ENCODE measurements around the gene CCDC102B.
A peak's percentile ranks its signal among the peaks of the same experiment; 100 is the strongest.
"Not testable (repeated sequence)": the region's sequence is repeated elsewhere in the genome, so short reads cannot be mapped to it uniquely, and the experiment has no call there.

The CCDC102B gene

GRCh38 chr18:68830256-68831045, 32.6 kb downstream of the CCDC102B start:
- DNase-seq = no peak

DNA sequence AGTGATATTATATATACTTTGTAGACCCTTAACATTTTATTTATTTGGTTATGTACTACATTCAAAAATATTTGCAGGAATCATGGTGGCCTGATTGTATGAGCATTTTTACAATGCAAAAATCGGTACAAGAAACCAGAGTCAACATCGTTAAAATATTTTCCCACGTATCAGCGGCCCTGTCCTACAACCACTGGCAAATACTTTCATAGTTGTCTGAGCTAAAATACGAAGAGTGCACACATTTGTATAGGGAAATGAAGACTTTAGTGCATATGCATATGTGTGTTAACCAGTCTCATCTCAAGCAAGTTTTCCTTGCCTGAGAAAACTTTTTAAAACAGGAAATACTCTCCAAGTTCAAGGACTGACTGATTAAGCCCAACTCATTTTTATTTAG, 35.9 kb downstream of the CCDC102B start:
- DNase-seq = no peak

DNA sequence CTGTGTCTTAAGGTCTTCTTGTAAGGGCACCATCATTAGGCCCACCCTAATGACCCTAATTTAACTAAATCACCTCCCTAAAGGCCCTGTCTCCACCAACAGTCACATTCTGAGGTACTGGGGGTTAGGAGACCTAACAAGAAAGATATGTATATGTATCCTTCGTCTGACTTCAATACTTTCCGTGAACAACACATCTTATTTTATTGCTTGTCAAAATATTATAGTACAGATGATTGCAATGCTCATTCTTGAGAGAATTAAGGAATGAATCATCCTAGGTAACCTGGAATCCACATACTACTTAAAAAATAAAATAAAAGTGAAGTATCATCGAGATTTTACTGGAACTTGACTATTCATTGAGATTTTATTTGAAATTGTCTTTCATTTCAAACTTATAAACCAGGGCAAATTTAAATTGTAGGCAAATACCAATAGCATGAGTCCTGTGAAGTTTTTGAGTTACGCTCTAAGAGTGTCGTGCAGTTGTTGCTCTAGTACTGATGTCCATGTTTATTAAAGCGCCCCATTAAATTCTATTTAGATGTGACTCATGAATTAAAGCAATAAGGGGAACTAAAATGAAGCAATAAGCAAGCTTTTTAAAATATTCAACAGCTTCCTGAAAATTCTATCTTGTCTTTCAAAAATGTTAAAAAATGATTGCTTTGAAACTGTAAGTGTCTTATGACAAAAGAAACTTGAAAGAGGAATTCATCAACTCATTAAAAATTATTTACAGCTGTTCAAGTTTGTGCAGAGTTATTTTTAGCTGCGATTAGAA, 40.0 kb downstream of the CCDC102B start:
- DNase-seq = no peak

GRCh38 chr18:68839701-68840100, 41.8 kb downstream of the CCDC102B start:
- no peak for DNase-seq

DNA sequence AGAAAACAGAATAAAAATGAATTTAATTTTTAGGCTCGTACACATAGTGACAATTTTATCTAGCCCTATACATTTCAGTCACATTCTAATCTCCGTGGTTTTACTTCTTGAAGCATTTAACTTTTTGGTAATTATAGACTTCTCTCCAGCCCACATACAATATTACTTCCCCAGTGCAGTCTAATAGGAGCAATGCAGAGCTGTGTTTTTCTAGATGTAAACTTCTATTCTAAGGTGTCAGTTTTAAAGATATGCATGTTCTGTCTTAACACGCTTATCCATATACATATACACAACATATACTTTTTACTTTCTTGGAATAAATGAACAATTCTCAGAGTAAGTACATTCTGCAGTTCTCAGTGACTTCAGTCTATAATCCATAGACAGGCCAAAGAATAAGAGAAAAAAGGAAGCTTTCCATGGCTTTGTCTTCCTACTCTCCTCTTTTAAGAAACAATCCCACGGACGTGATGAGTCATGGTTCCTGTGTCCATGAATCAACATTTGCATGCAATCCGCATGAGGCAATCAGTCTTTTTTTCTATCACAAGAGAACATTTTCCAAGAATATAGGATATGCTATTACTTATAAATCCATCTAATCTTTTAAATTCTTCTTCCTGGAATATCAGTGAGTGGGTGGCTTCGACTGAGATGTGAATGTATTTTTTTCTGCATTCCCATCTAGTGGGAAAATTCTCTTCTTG, 42.8 kb downstream of the CCDC102B start:
- DNase-seq = peak; percentile 24

GRCh38 chr18:68841301-68841700, 43.4 kb downstream of the CCDC102B start:
- DNase-seq = no peak

DNA sequence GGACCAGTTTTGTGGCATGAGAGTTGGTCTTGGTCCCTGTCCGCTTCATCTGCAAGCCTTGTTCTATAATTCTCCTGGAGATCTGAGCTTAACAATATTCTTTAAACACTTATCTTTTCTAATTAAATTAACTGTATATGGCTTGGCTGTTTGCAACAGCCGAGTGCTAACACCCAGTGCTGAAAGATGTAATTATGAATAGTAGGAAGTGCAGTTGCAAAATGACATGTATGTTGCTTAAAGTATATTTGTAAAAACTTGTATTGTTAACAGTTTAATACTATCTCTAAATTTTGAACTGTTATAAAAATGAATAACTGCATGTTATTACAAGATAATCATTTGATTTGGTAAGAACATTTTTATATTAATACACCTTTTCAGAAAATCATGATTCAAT, 45.1 kb downstream of the CCDC102B start:
- DNase-seq = no peak

DNA sequence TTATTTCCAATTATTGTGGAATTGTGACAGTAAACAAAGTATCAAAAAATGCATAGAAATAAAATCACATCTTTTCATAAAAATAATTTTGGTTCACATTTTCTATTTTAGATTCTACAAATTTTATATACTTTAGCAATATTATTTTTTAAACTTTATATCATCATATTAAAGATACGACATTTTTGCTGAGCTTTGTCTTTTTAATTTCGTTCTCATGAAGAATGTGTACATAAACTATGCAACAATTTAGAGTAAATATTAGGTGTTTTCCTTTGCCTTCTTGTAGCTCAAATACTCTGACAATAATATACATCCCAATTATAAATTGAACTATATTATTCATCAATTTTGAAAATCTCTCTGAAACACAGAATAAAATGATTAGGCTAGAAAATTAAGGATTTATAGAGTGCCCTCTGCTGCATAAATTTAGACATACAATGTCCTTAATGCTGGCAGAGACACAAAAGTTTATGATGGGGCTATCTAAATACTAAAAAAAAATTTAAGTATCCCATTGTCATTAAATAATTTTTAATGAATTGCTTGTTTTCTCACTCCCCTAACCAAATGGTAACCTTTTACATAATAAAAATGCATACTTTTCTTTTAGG, 45.7 kb downstream of the CCDC102B start:
- DNase-seq = no peak

DNA sequence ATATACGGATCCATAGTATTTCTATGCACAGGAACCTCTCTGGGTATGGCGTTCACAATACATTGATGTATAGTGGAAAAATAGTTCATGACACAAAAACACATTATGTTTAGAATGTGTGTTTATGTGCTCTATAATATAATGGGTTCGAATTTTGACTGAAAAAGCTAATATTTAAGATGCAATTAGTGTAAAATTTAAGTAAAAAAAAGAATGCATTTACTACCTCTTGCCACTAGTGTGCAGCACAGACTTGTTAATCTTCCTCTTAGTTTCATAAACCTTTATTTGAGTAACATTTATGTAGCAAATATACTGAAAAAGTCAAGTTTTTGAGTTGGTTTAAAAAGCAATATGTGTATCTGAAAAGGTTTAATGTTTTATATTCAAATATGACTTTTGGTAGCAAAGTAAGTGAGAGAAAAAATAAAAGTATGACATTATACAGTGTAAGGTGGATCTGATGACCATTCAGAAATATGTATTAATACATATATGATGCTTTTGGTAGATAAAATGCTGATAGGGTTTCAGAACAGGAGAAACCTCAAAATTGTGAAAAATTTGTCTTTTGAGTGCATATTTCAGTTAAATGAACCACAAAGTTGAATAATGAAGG, 49.4 kb downstream of the CCDC102B start:
- DNase-seq = peak; percentile 40

DNA sequence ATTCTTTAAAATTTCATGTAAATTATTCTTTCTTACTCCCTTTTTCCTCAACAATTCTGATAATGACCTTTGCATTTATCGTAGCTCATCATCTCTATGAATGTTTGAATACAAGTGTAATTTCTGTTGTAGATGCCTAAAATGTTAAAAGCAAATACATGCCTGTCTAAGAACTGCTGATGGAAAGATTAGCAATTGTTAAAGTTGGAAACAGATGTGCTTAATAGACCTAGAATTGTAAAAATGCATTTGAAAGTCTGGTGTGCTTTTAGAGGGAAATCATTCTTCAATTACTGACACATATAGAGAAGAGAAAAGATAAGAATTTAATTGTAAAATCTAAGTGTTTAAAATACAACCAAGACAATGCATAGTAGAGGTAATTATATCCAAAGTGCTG, 50.4 kb downstream of the CCDC102B start:
- DNase-seq = no peak

DNA sequence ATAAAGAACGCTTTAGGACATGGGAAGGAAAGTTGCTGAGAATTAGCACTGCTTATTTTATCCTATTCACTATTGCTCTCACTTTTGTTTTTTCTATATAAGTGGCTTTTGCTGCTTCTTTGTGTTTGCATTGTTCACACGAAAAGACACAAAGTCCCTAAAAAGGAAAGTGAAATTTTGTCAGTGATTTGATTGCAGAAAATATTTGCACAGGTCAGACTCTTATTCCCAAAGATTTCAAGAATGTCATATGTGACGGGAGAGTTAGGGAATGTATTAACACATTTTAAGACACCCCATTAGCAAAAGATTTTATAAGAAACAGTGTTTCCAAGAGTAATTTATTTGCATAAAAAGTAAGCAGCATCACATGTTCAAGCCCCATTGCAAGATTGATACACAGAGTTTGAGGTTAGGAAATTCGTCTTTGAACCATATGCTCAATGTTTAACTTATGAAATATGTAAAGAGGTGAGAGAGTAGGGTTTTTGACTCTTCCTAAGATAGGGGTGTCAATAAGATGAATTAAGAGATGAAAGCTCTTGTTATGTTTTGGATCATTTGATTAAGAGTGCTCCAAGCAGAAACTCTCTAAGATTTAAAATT, 57.0 kb downstream of the CCDC102B start:
- no peak for DNase-seq

- DNase-seq = no peak
Measured at GRCh38 chr18:68855491-68855890, 57.6 kb downstream of the CCDC102B start.

DNA sequence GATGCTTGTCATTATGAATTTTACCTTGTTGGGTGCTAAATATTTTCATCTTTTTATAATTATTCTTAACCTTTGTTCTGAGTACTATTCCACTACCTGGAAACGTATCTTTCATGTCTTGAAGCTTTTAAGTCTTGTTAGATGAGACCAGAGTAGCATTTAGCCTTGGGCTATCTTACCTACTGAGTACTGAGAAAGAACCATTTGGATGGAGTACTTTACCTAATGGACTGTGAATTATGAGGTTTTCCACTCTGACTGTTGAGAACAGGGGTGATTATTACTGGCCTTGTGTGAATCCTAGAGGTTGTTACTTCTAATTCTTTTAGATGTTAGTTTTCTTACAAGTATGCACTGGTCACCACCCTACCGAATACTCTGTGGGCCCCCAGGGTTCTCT, 63.5 kb downstream of the CCDC102B start:
- no peak for DNase-seq

DNA sequence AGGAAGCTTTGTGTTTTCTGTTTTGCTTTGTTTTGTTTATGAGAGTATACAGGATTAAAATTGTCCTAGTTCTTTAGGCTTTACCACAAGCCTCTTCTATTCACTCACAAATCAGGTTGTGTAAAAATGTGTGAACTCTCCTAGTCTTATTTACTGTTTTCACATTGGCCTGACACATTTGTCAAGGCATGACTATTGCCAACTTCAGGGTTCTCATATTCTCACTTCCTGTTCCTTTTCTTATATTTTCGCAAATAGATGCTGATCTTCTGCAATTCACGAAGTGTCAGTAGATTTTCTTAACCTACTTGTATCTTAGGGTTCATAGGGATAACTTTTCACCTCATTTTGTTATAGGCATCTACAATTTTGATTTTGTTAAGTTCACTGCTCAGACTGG, 67.1 kb downstream of the CCDC102B start:
- no peak for DNase-seq

- no peak for DNase-seq
Measured at GRCh38 chr18:68865503-68865902, 67.6 kb downstream of the CCDC102B start.

- DNase-seq = no peak
Measured at GRCh38 chr18:68873003-68873402, 75.1 kb downstream of the CCDC102B start.

DNA sequence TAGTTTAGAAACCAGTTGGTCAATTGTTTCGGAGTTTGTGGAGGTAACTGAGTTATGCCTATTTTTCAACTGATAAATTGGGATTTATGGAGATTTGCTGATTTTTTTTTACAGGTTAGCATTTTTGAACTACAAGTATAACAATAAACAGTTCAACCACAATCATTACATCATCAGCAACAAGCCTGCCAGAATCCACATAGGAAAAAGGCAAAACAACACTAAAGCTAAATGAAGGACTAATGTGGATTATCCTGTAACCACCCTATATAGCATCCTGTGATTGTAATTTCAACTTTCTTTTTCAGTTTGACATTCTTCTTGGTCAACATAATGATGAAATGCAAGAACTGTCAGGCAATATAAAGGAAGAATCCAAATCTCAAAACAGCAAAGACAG, 76.5 kb downstream of the CCDC102B start:
- DNase-seq = no peak

DNA sequence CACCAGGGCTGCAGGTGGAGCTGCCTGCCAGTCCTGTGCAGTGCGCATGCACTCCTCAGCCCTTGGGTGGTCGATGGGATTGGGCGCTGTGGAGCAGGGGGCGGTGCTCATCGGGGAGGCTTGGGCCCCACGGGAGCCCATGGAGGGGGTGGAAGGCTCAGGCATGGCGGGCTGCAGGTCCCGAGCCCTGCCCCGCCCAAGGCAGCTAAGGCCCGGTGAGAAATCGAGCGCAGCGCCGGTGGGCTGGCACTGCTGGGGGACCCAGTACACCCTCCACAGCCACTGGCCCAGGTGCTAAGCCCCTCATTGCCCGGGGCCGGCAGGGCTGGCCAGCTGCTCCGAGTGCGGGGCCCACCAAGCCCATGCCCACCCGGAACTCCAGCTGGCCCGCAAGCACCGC, 82.1 kb downstream of the CCDC102B start:
- DNase-seq = not testable (repeated sequence)

DNA sequence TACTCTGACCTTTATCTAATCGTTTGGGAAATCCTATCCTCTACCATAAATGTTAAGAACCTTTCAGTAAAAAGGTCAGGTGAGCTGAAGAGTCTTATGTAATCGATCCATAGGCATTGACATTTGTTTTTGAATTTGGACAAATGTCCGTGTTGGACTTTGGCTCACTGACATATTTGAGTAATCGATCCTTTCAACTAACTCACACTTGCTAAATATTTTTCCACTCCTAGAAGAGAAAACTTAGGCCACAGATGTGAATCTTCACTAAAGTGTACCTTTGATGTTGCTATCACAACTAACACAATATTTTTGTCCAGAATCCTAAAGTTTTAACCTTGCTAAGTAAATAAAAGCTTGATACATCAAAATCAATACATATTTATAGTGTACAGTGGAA, 89.5 kb downstream of the CCDC102B start:
- DNase-seq = no peak

DNA sequence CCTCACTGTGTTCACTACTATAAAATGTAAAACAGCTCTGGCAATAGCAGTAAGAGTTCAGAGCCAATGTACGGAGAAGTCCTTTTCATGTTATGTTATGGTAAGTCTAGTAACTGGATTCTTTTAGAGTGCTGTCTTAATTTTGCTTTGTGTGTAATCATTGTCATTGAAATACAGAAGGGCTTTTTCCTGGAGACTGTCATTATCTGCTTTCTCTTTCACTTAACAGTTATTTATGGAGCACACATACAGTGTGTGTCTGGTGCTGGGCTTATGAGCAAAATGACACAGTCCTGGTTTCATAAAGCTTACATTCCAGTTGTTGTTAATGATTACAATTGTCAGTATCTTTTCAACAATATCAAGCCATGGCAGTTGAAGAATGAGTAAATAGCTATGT, 95.5 kb downstream of the CCDC102B start:
- DNase-seq = no peak

DNA sequence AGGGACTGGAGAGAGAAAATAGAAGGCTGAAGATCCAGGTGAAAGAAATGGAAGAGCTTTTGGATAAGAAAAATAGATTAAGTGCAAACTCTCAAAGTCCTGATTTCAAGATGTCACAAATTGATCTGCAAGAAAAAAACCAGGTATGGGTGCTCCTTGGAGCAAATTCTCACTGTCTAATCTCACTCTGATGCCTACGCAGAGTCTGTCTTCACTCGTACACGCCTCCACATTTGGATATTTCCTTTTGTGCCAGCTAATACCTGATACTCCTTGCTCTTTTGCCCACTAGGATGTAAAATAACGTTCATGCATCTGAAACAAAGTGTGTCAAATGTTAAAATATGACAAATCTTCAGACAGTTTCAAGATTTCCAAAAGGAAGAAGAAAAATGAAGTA, 99.4 kb downstream of the CCDC102B start:
- no peak for DNase-seq

DNA sequence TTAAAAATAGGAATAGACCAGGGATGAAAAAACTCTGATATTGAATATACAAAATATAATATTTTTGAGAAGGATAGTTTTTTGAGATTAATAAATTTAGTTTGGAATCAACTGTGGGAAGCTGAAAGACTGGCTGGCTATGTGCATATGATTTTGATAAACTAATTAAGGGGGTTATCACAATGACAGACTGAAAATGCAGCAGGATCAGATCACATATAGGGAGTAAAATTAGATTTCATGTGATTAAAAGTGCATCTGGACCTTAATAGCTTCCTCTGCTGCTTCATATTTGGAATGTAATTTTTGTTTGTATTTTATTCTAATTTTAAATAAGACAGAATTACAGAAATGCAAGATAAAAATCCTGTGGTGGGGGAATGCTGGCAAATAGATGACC, 111.7 kb downstream of the CCDC102B start:
- DNase-seq = no peak
